ENCODE data around the gene GABRB2.

GABRB2 gene

GRCh38 chr5:161387121-161387520, 159.4 kb downstream of the GABRB2 start:
- DNase-seq (ENCODE audit: low read depth) = no peak

GRCh38 chr5:161385027-161385426, 161.5 kb downstream of the GABRB2 start:
- no peak for DNase-seq (ENCODE audit: low read depth)

- no peak for DNase-seq (ENCODE audit: low read depth)
These were observed 163.8 kb downstream of the GABRB2 start for GRCh38 chr5:161382685-161383084.

- DNase-seq (ENCODE audit: low read depth) = no peak
These were observed 166.0 kb downstream of the GABRB2 start for GRCh38 chr5:161380486-161380885.

- no peak for DNase-seq (ENCODE audit: low read depth)
These were observed 167.8 kb downstream of the GABRB2 start for GRCh38 chr5:161378701-161379100.

GRCh38 chr5:161376034-161376433, 170.5 kb downstream of the GABRB2 start:
- no peak for DNase-seq (ENCODE audit: low read depth)

- no peak for DNase-seq (ENCODE audit: low read depth)
These were observed 173.2 kb downstream of the GABRB2 start for GRCh38 chr5:161373345-161373707.

- DNase-seq (ENCODE audit: low read depth) = no peak
These were observed 173.7 kb downstream of the GABRB2 start for GRCh38 chr5:161372682-161373344.

GRCh38 chr5:161369022-161369421, 177.5 kb downstream of the GABRB2 start:
- DNase-seq (ENCODE audit: low read depth) = no peak

- no peak for DNase-seq (ENCODE audit: low read depth)
These were observed 188.1 kb downstream of the GABRB2 start for GRCh38 chr5:161358446-161358845.

- no peak for DNase-seq (ENCODE audit: low read depth)
These were observed 202.3 kb downstream of the GABRB2 start for GRCh38 chr5:161344234-161344633.

- DNase-seq (ENCODE audit: low read depth) = no peak
These were observed 203.6 kb downstream of the GABRB2 start for GRCh38 chr5:161342886-161343285.

- DNase-seq (ENCODE audit: low read depth) = no peak
These were observed 206.5 kb downstream of the GABRB2 start for GRCh38 chr5:161340012-161340411.

GRCh38 chr5:161333194-161333880, 213.2 kb downstream of the GABRB2 start:
- no peak for DNase-seq (ENCODE audit: low read depth)

GRCh38 chr5:161332343-161332742, 214.2 kb downstream of the GABRB2 start:
- DNase-seq (ENCODE audit: low read depth) = no peak

GRCh38 chr5:161314033-161314432, 232.5 kb downstream of the GABRB2 start:
- DNase-seq (ENCODE audit: low read depth) = no peak

- DNase-seq (ENCODE audit: low read depth) = no peak
These were observed 233.6 kb downstream of the GABRB2 start for GRCh38 chr5:161312882-161313281.

- DNase-seq (ENCODE audit: low read depth) = no peak
These were observed 234.6 kb downstream of the GABRB2 start for GRCh38 chr5:161311965-161312364.

GRCh38 chr5:161311146-161311708, 235.3 kb downstream of the GABRB2 start:
- DNase-seq (ENCODE audit: low read depth) = no peak

GRCh38 chr5:161306351-161306995, 240.1 kb downstream of the GABRB2 start:
- no peak for DNase-seq (ENCODE audit: low read depth)

GRCh38 chr5:161305601-161306000, 240.9 kb downstream of the GABRB2 start:
- no peak for DNase-seq (ENCODE audit: low read depth)

- no peak for DNase-seq (ENCODE audit: low read depth)
These were observed 244.0 kb downstream of the GABRB2 start for GRCh38 chr5:161302559-161302958.

- DNase-seq (ENCODE audit: low read depth) = no peak
These were observed 244.9 kb downstream of the GABRB2 start for GRCh38 chr5:161301586-161301985.
